MM.1S (cell line): Measurements from ENCODE around the gene CCL23.

Experiments used
- DNase-seq: peaks from one replicate; pipeline ENCODE4 v3.0.0-alpha.2; 2015
- H2AFZ ChIP-seq: fragments of 300-600 bp; sonication (generic); 2 replicates; pipeline ENCODE4 v1.6.0; 2016; ENCODE audit warnings: antibody characterized with exemption, low read length
- H3F3A ChIP-seq: fragments of 300-600 bp; sonication (generic); 2 replicates; pipeline ENCODE4 v1.6.1; 2016; ENCODE audit warnings: mild to moderate bottlenecking, antibody characterized with exemption, low read length, moderate library complexity, mixed read lengths; ENCODE audit not compliant: insufficient read depth
- H3K27ac ChIP-seq: fragments of 300-600 bp; sonication (generic); 2 replicates; pipeline ENCODE4 v1.5.1; 2016; ENCODE audit warnings: mild to moderate bottlenecking, low read length
- H3K27me3 ChIP-seq: fragments of 300-600 bp; sonication (generic); replicated peaks from 2 replicates; pipeline ENCODE4 v1.6.0; 2016; ENCODE audit warnings: low read length; ENCODE audit not compliant: insufficient read depth
- H3K36me3 ChIP-seq: fragments of 300-600 bp; sonication (generic); replicated peaks from 2 replicates; pipeline ENCODE4 v1.6.1; 2016; ENCODE audit warnings: mild to moderate bottlenecking, low read length, mixed read lengths; ENCODE audit not compliant: insufficient read depth
- H3K4me1 ChIP-seq: fragments of 300-600 bp; sonication (generic); 2 replicates; pipeline ENCODE4 v1.6.1; 2016; ENCODE audit warnings: low read length, mixed read lengths
- H3K4me2 ChIP-seq: fragments of 300-600 bp; sonication (generic); 2 replicates; pipeline ENCODE4 v1.6.0; 2016; ENCODE audit warnings: low read depth, low read length
- H3K4me3 ChIP-seq: fragments of 300-600 bp; sonication (generic); 2 replicates; pipeline ENCODE4 v1.5.1; 2016; ENCODE audit warnings: low read length, mixed read lengths
- H3K79me2 ChIP-seq: fragments of 300-600 bp; sonication (generic); 2 replicates; pipeline ENCODE4 v1.6.1; 2016; ENCODE audit warnings: mixed run types, low read length, mixed read lengths
- H3K9ac ChIP-seq: fragments of 300-600 bp; sonication (generic); 2 replicates; pipeline ENCODE4 v1.6.1; 2016; ENCODE audit warnings: low read length, mixed read lengths
- H3K9me2 ChIP-seq: fragments of 300-600 bp; sonication (generic); replicated peaks from 2 replicates; pipeline ENCODE4 v1.6.1; 2016; ENCODE audit warnings: mild to moderate bottlenecking, low read length, mixed read lengths; ENCODE audit not compliant: insufficient read depth
- H3K9me3 ChIP-seq: fragments of 300-600 bp; sonication (generic); replicated peaks from 2 replicates; pipeline ENCODE4 v1.6.1; 2016; ENCODE audit warnings: mild to moderate bottlenecking, low read length, mixed read lengths; ENCODE audit not compliant: insufficient read depth
- H4K20me1 ChIP-seq: fragments of 300-600 bp; sonication (generic); 2 replicates; pipeline ENCODE4 v1.6.1; 2016; ENCODE audit warnings: mild to moderate bottlenecking, low read length, moderate library complexity, mixed read lengths; ENCODE audit not compliant: insufficient read depth
- EZH2 ChIP-seq: fragments of 300-600 bp; sonication (generic); optimal IDR thresholded peaks from 2 replicates; pipeline ENCODE3; 2017; ENCODE audit warnings: low read depth, mild to moderate bottlenecking, antibody characterized with exemption, low read length, mixed read lengths
- EZH2phosphoT487 ChIP-seq: fragments of 300-600 bp; sonication (generic); IDR thresholded peaks from 2 replicates; pipeline ENCODE4 v1.6.1; 2018; ENCODE audit warnings: antibody characterized with exemption, low read length
- TF ChIP-seq, protein P1 (sequence below): fragments of 300-600 bp; sonication (generic); IDR thresholded peaks from 2 replicates; pipeline ENCODE4 v1.5.1; 2016; ENCODE audit warnings: antibody characterized with exemption, low read length, mixed read lengths

The CCL23 gene

DNA sequence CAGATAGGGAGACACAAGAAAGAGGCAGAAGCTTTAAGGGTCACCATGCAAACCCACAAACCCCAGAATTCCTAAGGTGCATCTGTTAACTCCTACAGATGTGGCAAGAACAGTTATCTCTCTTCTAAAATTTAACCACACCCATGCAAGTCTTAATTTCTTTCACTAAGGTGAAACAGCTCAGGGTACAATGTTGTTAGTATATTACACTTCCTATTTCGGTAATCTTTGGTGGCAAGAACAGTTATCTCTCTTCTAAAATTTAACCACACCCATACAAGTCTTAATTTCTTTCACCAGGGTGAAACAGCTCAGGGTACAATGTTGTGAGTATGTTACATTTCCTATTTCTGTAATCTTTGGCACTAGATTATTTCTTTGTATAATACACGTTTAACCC, 6.6 kb downstream of the CCL23 start:
- Histone ChIP-seq H3K4me1 (peaks cover 18% of the 10 kb centered on the region), H3K9ac (no peak overlapping the region), H3K27me3 (no peaks in the 10 kb centered on the region), H3K9me2 (no peaks in the 10 kb centered on the region), H3K4me2 (no peak overlapping the region), H3F3A (peaks cover 9% of the 10 kb centered on the region; the same call in 1 of the 2 replicates), H3K36me3 (no peaks in the 10 kb centered on the region), H3K4me3 (no peak overlapping the region), H3K9me3 (no peaks in the 10 kb centered on the region), H3K79me2 (no peaks in the 10 kb centered on the region), H3K27ac (no peak overlapping the region), H4K20me1 (no peaks in the 10 kb centered on the region), H2AFZ (no peak overlapping the region)
- no peak for TF ChIP-seq EZH2phosphoT487
- TF ChIP-seq, protein P1, sequence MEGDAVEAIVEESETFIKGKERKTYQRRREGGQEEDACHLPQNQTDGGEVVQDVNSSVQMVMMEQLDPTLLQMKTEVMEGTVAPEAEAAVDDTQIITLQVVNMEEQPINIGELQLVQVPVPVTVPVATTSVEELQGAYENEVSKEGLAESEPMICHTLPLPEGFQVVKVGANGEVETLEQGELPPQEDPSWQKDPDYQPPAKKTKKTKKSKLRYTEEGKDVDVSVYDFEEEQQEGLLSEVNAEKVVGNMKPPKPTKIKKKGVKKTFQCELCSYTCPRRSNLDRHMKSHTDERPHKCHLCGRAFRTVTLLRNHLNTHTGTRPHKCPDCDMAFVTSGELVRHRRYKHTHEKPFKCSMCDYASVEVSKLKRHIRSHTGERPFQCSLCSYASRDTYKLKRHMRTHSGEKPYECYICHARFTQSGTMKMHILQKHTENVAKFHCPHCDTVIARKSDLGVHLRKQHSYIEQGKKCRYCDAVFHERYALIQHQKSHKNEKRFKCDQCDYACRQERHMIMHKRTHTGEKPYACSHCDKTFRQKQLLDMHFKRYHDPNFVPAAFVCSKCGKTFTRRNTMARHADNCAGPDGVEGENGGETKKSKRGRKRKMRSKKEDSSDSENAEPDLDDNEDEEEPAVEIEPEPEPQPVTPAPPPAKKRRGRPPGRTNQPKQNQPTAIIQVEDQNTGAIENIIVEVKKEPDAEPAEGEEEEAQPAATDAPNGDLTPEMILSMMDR: no peak
- no peak for TF ChIP-seq EZH2
- no peak for DNase-seq

DNA sequence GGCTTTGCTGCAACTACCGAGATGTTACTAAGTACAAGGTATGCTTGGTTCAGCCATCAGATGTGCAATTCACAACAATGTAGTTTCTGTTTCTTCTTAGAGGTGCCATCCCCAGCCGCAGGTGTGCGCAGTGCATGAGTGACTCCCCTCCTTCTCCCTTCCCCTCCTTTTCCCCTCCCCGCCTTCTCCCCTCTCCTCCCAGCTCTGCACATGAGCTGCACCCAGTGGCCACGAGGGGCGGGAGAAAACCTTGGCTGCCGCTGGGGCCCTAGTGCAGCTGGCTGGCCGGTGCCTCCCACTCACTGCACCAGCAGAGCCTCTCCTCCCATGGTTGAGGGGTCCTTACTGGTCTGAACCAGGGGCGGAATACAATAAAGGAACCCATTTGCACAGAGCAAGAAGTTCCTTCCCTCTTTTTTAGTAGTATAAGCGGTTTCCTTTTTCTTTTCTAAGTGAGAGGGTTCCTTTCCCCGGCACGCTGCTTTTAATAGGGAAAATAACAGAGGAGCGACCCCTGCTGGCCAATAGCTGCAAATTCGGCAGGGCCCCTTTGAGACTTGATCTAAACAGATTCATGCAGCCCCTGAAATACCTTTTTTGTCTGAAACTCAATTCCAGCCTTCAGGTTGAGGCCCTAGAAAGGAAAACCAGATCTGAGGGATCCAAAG, 8.6 kb downstream of the CCL23 start:
- Histone ChIP-seq H3K27ac (peak overlapping the region; percentile 78), H3K27me3 (no peaks in the 10 kb centered on the region), H3K9me3 (no peaks in the 10 kb centered on the region), H3K4me2 (peak overlapping the region; percentile 68), H3K36me3 (no peaks in the 10 kb centered on the region), H3K4me3 (peak overlapping the region; percentile 45), H3K79me2 (no peaks in the 10 kb centered on the region), H4K20me1 (no peaks in the 10 kb centered on the region), H3K9me2 (no peaks in the 10 kb centered on the region), H3K9ac (peak overlapping the region; percentile 35; the same call in 1 of the 2 replicates), H3K4me1 (peaks cover 19% of the 10 kb centered on the region), H2AFZ (peak overlapping the region; percentile 72), H3F3A (peaks cover 4% of the 10 kb centered on the region; the same call in 1 of the 2 replicates)
- DNase-seq: peak; percentile 83
- no peak for TF ChIP-seq EZH2
- TF ChIP-seq, protein P1: peak; percentile 73

DNA sequence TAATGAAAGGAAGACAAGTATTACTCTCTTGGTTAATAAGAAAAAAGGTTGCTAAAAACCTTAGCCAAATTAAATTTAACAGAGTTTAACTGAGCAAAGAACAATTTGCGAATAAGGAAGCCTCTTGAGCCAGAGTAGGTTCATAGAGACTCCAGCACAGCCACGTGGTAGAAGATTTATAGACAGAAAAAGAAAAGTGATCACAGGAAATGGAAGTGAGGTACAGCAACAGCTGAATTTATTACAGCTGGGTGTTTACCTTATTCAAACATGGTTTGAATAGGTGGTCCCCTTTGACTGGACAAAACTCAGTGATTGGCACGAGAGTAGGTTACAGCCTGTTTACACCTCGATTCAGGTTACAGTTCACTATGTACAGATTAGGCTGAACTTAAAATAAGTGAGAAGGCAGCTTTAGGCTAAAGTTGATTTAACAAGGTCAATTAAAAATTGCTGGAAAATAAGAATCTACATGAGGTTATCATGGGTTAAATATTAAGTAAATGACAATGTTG, 13.1 kb downstream of the CCL23 start:
- H3K4me3 ChIP-seq: no peak overlapping the region
- H4K20me1 ChIP-seq: no peaks in the 10 kb centered on the region
- TF ChIP-seq EZH2phosphoT487 (no peak), EZH2 (no peak)
- TF ChIP-seq, protein P1: no peak
- no peaks in the 10 kb centered on the region for H3K79me2 ChIP-seq
- no peaks in the 10 kb centered on the region for H3K27me3 ChIP-seq
- no peak overlapping the region; the same call in 1 of the 2 replicates for H3K27ac ChIP-seq
- no peaks in the 10 kb centered on the region for H3K9me3 ChIP-seq
- H3K4me1 ChIP-seq: peaks cover 19% of the 10 kb centered on the region
- no peaks in the 10 kb centered on the region for H3K9me2 ChIP-seq
- no peaks in the 10 kb centered on the region for H3K36me3 ChIP-seq
- peaks cover 4% of the 10 kb centered on the region; the same call in 1 of the 2 replicates for H3F3A ChIP-seq
- peak overlapping the region; percentile 65 for H2AFZ ChIP-seq
- peak overlapping the region; percentile 10; the same call in 1 of the 2 replicates for H3K9ac ChIP-seq
- peak overlapping the region; percentile 56 for H3K4me2 ChIP-seq
- peak; percentile 33 for DNase-seq
